TTC549 (cell line): Measurements from ENCODE around the gene ATAD3A.
"Not testable (repeated sequence)": the region's sequence is repeated elsewhere in the genome, so short reads cannot be mapped to it uniquely, and the experiment has no call there.

Experiments used
- FAIRE-seq: peaks from 2 replicates; lab custom pipeline; 2012; peaks lifted over from hg19 to GRCh38; lab: Jason Lieb, UNC

ATAD3A gene

DNA sequence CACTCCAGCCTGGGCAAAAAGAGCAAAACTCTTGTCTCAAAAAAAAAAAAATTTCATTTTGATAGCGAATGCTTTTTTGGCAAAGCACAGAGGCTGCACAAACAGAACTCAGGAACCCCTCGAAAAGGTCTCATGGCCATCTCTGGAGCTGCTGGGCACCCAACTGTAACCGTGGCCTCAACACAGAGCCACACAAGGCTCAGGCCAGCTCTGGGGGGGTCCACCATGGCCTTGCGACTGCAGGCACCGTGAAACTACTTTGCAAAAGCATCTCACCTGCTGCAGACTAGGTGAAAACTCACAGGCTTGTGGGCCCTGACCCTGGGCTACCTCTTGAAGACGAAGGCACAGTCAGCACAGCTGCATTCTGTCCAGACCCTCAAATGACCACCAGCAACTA, 44.5 kb downstream of the ATAD3A start:
- no peak for FAIRE-seq

DNA sequence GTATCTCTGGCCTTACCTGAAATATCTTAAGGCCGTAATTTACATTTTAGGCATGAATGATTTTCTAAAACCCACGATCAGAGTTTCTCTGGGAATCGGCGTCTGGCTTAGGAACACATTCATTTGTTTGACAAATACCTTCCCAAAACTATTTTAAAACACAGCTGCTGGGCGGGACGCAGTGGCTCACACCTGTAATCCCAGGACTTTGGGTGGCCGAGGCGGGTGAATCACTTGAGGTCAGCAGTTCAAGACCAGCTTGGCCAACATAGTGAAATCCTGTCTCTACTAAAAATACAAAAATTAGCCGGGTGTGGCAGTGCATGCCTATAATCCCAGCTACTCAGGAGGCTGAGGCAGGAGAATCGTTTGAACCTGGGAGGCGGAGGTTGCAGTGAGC, 45.0 kb downstream of the ATAD3A start:
- not testable (repeated sequence) for FAIRE-seq

DNA sequence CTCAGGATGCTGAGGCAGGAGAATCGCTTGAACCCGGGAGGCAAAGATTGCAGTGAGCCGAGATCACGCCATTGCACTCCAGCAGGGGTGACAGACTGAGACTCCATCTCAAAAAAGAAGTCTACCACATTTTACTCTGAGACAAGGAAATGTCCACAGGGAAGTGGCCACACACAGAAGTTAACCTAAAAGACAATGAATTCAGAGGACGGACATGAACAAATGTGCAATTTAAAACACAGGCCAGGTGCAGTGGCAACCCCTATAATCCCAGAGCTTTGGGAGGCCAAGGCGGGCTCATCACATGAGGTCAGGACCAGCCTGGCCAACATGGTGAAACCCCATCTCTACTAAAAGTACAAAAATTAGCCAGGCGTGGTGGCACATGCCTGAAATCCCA, 45.7 kb downstream of the ATAD3A start:
- FAIRE-seq = not testable (repeated sequence)

DNA sequence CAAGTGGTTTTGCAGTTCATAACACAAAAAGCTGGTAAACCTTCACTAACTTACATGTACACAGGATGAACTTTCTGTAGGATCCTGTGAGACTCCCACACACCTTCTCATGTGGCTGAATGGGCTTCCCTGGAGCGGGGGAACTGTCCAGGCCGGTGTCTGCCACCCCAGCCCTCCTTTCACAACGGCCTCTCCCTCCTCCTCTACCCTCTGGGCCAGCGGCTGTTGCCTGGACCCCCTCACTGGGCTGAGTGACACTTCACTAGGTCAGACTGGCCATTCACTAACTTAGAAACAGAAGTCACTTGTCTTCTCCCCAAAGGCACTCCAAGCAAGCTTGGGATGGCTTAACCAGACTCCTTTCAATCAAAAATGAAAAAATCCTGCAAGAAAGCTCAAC, 46.6 kb downstream of the ATAD3A start:
- no peak for FAIRE-seq

DNA sequence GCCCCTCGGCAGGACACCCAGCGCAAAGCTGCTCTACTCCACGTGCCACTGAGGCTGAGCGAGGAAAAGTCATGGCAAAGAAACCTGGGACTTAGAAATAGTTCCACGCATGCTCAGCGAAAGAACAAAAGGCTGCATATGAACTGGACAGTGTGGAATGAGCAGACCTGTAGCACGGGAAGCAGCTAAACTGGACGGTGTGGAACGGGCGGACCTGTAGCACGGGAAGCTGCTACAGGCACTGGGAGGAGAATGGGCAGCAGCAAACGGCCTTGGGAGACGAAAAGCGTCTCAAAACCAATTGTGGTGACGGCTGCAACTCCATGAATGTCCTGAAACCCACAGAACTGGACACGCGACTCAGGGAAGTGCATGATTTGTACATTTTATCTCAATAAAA, 47.1 kb downstream of the ATAD3A start:
- no peak for FAIRE-seq

DNA sequence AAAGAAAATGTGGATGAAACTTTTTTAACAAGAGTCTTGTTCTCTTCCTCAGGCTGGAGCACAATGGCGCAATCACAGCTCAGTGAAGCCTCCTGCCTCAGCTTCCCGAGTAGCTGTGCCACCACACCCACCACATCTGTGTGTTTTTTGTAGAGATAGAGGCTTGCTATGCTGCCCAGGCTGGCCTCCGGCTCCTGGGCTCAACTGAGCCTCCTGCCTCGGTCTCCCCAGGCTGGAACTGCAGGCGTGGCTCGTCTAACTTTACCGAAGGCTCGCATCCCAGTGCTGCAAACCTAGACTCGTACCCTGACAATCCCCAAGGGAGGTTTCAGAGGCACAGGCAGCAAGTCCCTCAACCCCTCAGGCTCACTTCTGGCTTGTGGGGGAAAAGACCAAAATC, 48.2 kb downstream of the ATAD3A start:
- no peak for FAIRE-seq

DNA sequence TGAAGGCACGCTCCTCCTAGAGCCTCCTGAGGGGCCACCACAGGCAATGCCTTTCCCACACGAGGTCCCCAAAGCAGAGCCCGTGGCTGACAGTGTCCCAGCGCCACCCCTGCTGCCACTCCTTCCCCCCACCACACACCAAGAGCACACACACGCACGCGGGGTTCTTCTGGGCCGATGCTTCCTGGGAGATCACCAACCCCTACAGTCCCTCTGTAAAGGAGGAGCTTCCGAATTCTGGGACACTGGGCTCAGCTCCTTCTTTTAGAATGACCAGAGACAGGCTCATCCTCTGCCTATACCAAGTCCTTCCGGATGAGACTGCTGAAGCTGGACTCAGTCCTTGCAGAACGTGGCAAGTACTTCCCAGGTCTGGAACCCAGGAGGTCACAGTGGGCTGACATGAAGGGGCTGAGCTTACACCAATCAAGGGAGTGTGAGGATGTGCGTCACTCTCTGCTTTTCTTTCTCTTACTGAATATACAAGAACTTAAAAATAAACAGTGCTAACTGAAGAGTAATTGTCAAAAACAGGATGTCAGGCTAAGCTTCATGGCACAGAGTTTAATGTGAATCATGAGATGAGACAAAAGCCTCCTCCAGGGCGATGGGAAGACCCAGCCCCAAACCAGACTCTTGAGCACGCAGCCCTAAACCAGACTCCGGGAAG, 50.0 kb downstream of the ATAD3A start:
- FAIRE-seq = no peak

DNA sequence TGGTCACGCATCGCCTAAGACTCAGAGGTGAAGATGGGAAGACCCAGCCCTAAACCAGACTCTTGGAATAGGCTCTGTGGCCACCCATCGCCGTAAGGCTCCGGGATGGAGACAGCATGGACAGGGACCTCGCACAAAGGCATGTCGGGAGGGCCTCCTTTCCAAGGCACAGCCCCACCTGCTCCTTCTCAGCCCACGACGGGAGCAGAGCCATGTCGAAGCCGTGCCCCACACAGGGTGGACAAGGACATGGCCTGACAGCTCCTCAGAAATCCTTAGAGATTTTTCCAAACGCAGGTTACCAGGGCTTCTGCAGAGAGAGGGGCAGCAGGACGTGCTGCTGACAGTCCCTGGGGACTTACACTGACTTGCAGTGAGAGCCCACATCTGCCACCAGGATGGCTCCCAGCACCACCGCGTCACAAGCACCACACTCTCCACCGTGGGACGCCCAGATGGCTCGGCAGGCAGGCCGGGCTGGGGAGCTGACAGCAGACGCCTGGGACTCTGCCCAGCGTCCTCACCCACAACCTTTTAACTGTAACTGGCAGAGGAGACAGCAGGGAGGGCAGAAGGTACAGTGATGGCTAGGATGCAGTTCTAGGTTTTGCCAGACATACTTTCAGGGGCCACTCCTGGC, 50.7 kb downstream of the ATAD3A start:
- FAIRE-seq = no peak

DNA sequence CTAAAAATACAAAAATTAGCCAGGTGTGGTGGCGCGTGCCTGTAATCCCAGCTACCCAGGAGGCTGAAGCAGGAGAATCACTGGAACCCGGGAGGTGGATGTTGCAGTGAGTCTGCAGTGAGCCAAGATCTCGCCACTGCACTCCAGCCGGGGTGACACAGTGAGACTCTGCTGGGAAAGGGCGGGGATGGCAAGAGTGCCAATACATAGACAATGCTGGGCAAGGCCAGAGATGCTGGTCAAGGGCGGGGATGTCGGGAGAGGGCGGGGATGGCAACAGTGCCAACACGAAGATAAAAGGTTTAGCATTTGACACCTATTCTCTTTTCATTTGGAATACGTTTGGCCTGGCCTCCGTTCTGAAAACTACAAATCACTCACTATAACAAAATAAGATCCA, 51.7 kb downstream of the ATAD3A start:
- no peak for FAIRE-seq

DNA sequence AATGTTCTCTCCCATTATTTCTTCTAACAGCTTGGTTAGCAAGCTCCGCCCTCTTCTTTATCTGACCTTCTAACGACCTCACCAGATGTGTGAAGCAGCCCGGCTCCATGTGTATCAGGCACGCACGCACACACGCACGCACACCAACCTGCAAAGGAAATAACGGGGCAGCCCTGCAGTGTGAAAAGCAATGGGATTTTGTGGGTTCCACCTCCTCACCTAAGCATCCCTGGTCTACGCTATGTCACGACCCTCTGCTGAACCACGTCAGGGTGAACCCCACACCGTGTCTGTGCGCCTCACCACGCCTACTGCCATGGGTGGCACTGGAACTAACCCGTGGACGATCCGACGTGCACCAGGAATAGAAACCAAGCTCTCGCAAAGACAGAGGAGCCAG, 52.3 kb downstream of the ATAD3A start:
- no peak for FAIRE-seq

DNA sequence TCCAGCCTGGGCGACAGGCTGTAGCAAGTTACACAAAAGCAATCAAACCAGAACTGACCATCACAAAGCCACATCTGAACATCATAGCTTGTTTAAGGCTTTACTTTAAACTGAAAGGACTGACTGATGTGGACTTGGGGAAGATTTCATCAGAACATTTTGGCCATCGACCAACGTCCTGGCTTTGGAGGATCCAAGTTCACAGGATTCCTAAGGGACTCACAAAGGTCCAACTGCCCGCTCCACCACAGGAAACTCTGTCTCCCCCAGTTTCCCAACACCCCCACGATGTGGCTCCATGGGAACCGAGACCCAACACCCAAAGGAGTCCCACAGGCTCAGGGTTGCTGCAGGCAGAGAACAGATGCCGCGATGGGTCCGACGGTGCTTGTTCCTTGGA, 53.4 kb downstream of the ATAD3A start:
- FAIRE-seq = no peak

DNA sequence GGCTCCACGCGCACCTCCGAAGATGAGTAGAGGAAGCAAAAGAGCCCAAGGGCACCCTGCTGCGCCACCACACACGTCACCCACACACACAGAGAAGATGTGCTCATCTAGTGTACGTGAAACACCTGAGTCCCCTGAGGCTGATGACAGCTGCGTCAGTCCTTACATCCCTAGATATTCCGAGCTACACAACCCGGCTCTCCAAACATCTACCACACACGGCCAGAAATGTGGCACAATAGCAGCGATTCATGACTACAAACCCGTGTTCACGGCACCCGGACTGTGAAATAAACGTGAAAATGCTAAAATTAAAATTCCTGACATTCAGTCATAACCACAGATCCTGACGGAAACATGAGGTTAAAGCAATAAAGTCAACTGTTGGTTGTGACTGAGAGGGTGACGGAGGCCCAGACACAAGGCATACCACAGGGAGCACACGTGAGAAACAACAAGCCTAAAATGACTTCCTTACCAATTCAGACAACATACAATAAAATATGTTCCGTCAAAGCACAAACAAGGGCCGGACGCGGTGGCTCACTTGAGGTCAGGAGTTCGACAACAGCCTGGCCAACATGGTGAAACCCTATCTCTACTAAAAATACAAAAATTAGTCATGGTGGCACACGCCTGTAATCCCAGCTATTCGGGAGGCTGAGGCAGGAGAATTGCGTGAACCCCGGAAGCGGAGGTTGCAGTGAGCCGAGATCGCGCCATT, 55.4 kb downstream of the ATAD3A start:
- FAIRE-seq = no peak

DNA sequence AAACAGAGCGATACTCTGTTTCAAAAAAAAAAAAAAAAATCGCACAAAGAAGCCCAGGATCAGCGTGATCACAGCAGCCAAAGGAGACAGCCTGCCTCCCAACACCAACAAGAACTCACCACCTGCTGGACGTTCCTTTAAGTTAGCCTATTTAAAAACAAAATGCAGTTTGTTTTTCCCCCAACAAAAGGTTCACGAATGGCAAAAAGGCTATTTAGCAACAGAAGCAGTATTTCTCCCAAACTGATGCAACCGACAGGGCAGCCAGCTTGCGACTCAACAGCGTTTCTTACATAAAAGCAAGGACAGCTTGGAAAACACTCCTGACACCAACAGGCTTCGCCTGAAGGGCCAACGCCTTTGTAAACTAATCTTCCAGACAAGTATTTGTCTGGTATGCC, 55.9 kb downstream of the ATAD3A start:
- FAIRE-seq = no peak

DNA sequence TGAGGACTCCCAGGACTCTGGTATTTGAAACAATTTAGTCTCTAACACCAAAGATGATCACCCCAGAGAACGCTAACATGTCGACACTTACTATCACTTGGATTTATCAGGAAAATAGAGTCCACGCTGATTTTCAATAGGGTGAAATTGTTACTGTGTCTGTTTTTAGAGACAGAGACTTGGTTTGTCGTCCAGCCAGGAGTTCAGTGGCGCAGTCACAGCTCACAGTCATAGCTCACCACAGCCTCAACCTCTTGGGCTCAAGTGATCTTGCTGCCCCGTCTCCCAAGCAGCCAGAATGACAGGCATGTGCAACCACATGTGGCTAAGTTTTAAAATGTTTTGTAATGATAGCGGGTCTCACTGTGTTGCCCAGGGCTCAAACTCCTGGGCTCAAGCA, 57.4 kb downstream of the ATAD3A start:
- FAIRE-seq = no peak

DNA sequence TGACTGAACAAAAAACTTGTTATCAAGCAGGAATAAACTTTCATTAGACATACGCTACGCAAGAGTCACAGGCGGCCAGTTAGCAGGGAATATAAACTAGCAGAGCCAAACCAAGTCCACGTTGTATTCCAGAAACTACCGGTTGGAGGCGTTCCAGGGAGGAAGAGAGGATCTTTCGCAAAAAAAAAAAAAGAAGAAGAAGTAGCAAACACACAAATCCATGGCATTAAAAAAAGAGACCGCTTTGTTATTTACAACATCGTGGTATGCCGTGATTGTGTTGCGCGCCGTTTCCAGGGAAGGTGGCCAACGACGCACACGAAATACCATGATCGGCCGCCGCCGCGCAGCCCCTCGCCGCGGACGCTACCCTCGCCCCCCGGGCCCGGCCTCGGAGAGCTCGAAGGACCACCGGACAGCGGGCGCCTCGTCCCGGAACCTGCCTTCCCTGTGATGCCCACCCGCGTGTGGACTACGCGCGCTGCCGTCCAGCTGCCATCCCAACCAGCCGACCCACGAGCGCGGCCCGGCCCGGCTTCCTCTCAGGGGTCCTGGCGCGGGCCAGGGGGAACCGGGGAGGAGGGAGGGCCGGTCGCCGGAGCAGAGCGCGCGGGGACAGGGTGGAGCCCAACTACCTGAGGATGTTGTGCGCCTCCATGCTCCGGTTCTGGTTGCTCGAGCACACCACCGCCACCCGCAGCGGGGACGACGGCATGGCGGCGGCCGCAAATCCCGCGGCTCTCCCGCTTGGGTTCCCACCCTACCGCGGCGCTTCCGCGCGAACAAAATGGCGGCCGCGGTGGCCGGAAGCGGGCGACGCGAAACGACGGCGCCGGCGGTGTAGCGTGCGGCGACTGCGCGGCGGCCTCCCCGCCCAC, 62.1 kb downstream of the ATAD3A start:
- FAIRE-seq = no peak

DNA sequence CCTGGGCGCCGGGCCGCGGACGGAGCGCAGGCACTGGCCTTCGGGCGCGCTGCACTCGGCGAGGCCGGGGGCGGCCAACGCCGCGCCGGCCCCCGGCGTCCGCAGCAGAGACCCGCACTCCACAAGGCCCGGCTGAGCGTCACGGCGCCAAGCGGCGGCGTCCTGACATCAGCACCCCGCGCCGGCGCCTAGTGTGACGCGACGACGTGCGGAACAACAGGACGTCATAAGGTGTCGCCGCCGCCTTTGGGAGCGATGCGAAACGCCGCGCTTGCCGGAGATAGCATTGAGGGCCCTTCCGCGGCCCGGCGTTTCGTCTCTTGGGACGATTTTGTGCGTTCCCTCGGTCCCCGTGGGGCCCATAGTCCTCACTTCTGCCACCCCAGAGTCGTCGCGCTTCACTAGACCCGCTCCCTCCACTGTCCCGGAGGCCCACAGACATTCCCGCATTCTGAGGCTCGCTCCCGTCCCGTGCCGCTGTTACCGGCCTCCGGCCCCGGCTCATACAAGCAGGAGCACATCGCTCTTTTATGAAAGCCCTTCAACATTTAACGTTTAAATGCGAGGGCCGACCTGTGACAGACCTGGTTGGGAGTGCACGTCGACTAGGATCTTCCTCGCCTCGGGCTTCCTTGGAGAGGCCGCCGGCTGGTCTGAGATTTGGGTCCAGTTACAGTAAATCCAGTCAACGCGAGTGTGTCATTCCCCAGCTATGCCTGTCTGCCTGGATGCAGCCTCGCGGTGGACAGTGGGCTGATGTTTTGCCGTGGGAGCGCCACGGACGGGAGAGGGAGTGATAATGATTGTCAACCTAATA, 63.0 kb downstream of the ATAD3A start, which contains the start of gene SSU72:
Gene SSU72, minus strand, starts transcription at position 143 of the 817 bp plus-strand sequence. CDS start 306 bp downstream, outside the sequence.
- no peak for FAIRE-seq

DNA sequence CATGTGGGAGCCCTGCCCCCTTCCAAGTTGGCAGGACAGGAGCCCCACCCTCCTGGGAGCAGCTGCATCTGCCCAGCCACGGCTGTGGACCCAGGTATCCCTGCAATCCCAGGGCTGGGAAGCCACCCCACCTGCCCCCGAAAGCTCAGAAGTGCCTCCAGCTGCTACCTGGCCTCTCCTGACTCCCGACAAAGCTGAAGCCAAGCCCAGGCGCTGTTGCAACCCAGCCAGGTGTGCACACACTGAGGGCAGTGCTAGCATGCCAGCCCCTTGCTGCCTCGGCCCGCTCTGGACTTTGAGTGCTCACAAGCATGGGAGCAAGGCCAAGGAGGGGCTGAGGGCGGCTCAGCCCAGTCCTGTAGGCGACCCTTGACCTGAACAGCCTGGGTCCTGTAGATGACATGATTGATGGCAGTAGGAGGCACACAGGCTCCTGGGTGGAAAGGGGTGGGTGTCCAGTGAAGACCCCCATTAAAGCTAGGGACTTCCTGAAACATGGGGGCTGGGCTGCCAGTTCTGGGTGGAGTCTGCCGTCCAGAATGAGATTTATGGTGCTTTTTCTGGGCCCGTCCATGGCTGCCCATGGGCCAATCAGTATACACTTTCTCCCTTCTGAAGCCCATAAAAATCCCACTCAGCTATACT, 65.5 kb downstream of the ATAD3A start:
- FAIRE-seq = no peak

DNA sequence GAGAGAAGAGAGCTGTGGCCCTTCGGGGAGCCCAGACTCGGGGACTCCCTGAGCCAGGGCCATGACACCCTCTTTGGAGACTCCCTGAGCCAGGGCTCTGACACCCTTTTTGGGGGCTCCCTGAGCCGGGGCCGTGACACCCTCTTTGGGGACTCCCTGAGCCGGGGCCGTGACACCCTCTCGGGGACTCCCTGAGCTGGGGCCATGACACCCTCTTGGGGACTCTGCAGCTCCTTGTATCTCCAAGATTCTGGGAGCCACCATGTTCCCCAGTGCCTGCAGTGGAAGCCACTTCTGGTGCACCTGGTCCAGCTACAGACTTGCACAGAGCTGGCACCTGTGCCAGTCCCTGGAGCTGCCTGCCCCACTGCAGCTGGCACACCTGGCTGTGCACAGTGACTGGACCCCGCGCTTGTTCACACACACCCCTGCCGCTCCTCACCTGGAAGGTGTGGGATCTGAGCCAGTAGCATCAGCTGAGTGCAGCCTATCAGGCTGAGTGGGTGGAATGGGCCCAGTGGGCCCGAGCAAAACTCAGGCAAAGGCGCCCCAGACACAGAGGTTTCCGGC, 66.5 kb downstream of the ATAD3A start:
- FAIRE-seq = no peak

DNA sequence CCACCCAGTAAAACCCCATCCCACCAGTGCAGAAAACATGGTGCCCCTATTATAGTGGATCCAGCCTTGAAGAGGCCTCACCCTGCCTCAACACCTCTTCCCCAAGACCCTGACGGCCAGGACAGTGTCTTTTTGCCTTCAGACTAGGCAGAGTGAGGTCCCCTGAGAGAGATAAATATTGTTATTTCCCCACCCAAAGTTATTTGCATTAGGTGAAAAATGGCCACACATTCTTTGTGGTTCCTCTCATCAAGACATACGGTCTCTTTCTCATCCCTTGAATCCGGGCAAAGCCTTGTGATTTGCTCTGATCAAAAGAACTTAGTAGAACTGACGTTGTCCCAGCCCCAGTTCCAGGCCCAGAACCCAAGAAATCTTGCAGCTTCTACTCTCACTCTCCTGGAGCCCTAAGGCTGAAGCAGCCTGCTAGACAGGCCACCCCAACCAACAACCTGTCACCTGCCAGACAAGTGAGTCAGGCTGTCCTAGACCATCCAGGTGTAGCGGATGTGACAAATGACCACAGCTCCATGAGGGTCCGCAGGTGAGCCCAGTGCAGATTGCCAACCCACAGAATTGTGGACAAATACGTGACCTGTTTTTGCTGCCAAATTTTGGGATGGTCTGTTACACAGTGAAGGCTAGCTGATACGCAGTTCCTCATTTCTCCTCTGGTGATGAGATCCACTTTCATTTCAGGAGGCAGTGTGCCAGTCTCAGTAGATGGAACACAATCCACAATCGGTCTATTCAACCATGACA, 70.8 kb downstream of the ATAD3A start:
- no peak for FAIRE-seq
